ENCODE results near the gene GABBR2.

GABBR2 gene

GRCh38 chr9:98444601-98445000, 264.1 kb downstream of the GABBR2 start:
- no peak for DNase-seq (ENCODE audit: low read depth)
- H3K4me3 ChIP-seq (ENCODE audit: low read depth, low read length): no peak overlapping the region
- TF ChIP-seq CTCF (IDR thresholded peaks at IDR 0.05; ENCODE audit: low read depth, low read length, missing control alignments): no peak
- in situ Hi-C loops (cut with HindIII; ENCODE audit: low sequenced_read_pairs): no loop called here

DNA sequence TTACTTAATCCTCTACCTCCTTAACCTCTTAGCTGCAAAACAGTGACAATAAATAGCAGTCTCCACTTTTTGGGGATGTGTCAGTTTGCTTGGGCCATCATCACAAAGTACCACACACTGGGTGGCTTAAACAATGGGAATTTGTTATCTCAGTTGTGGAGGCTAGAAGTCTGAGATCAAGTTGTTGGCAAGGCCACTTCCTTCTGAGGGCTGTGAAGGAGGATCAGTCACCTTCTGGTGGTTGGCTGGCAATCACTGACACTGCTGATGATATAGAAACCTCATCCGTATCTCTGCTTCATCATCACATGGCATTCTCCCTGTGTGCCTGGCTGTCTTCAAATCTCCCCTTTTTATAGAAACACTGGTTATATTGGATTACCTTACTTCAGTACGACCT, 266.2 kb downstream of the GABBR2 start:
- TF ChIP-seq CTCF (IDR thresholded peaks at IDR 0.05; ENCODE audit: low read depth, low read length, missing control alignments): no peak
- in situ Hi-C loops (cut with HindIII; ENCODE audit: low sequenced_read_pairs): no loop called here
- H3K4me3 ChIP-seq (ENCODE audit: low read depth, low read length): no peak overlapping the region
- no peak for DNase-seq (ENCODE audit: low read depth)

- in situ Hi-C loops (cut with HindIII; ENCODE audit: low sequenced_read_pairs): no loop called here
- no peak for TF ChIP-seq CTCF (IDR thresholded peaks at IDR 0.05; ENCODE audit: low read depth, low read length, missing control alignments)
- DNase-seq (ENCODE audit: low read depth): no peak
- H3K4me3 ChIP-seq (ENCODE audit: low read depth, low read length): no peak overlapping the region
These were observed 266.6 kb downstream of the GABBR2 start for GRCh38 chr9:98442114-98442513.

GRCh38 chr9:98438666-98439065, 270.1 kb downstream of the GABBR2 start:
- H3K4me3 ChIP-seq (ENCODE audit: low read depth, low read length): no peak overlapping the region
- TF ChIP-seq CTCF (IDR thresholded peaks at IDR 0.05; ENCODE audit: low read depth, low read length, missing control alignments): no peak
- no peak for DNase-seq (ENCODE audit: low read depth)
- in situ Hi-C loops (cut with HindIII; ENCODE audit: low sequenced_read_pairs): no loop called here

DNA sequence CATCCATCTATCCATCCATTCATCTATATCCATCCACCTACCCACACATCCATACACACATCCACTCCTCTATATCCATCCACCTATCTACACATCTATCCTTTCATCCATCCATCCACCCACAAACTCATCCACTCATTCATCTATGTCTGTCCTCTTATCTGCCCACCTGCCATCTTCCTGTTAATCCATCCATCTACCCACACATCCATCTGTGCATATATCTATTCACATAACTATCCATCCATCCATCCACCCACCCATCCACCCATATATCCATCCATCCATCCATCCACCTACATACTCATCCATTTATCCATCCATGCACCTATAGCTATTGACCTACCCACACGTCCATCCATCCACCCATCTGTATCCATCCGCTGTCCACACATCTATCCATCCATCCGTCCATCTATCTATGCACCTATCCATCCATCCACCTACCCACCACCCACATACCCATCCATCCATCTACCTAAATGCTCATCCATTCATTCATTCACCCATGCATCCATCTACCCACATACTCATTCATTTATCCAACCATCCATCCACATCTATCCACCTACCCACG, 271.2 kb downstream of the GABBR2 start:
- in situ Hi-C loops (cut with HindIII; ENCODE audit: low sequenced_read_pairs): no loop called here
- TF ChIP-seq CTCF (IDR thresholded peaks at IDR 0.05; ENCODE audit: low read depth, low read length, missing control alignments): no peak
- H3K4me3 ChIP-seq (ENCODE audit: low read depth, low read length): no peak overlapping the region
- DNase-seq (ENCODE audit: low read depth): no peak

GRCh38 chr9:98432960-98433359, 275.8 kb downstream of the GABBR2 start:
- no peak for DNase-seq (ENCODE audit: low read depth)
- in situ Hi-C loops (cut with HindIII; ENCODE audit: low sequenced_read_pairs): no loop called here
- no peak overlapping the region for H3K4me3 ChIP-seq (ENCODE audit: low read depth, low read length)
- TF ChIP-seq CTCF (IDR thresholded peaks at IDR 0.05; ENCODE audit: low read depth, low read length, missing control alignments): no peak

- TF ChIP-seq CTCF (IDR thresholded peaks at IDR 0.05; ENCODE audit: low read depth, low read length, missing control alignments): no peak
- in situ Hi-C loops (cut with HindIII; ENCODE audit: low sequenced_read_pairs): no loop called here
- DNase-seq (ENCODE audit: low read depth): no peak
- no peak overlapping the region for H3K4me3 ChIP-seq (ENCODE audit: low read depth, low read length)
These were observed 276.6 kb downstream of the GABBR2 start for GRCh38 chr9:98432134-98432533.
